Uterus (tissue), 4 donors: Measurements from ENCODE around the gene TMEM150A. TPM values are rescaled to one million over a fixed set of nuclear protein-coding genes. Genes with fewer than 3 reads are reported as not detected.

ENCODE experiments used
- DNase-seq, 2 donors: peaks; one replicate each; pipeline ENCODE4 v3.0.0-alpha.2; 2019 to 2020
- H3K27ac ChIP-seq, 2 donors: fragments of 200-600 bp; sonication (generic); 1 replicate in 1 of 2; 2 replicates in 1 of 2; pipeline ENCODE4 v1.5.1; 2016 to 2018
- H3K27me3 ChIP-seq, 2 donors: fragments of 200-600 bp; sonication (generic); one replicate each; pipeline ENCODE4 v1.5.1; 2018 to 2019; ENCODE audit warnings: control low read depth in 1 of 2
- H3K36me3 ChIP-seq, 2 donors: fragments of 200-600 bp; sonication (generic); one replicate each; pipeline ENCODE4 v1.5.1; 2019; ENCODE audit warnings: control low read depth in 1 of 2
- H3K4me1 ChIP-seq, 2 donors: fragments of 200-600 bp; sonication (generic); one replicate each; pipeline ENCODE4 v1.5.1; 2018 to 2019; ENCODE audit warnings: control low read depth in 1 of 2
- H3K4me3 ChIP-seq, 2 donors: fragments of 200-600 bp; sonication (generic); 1 replicate in 1 of 2; 2 replicates in 1 of 2; pipeline ENCODE4 v1.5.1; 2018 to 2019; ENCODE audit warnings: mild to moderate bottlenecking in 1 of 2
- H3K9me3 ChIP-seq, 2 donors: fragments of 200-600 bp; sonication (generic); one replicate each; pipeline ENCODE4 v1.5.1; 2019; ENCODE audit warnings: control low read depth in 1 of 2
- POLR2A ChIP-seq, 2 donors: fragments of 450-650 bp; IDR thresholded peaks; one replicate each; pipeline ENCODE4 v1.6.1; 2016; ENCODE audit warnings: antibody characterized with exemption in 2 of 2, mild to moderate bottlenecking in 1 of 2, moderate library complexity in 1 of 2
- intact Hi-C: fragments of 100-400 bp; cut with DNase I; formaldehyde crosslinking; loops from one replicate; pipeline ENCODE4 v1.15.1; 2023; ENCODE audit warnings: low total_unique reads
- total RNA-seq, 4 donors: library from RNA; depleted of rRNA in 3 of 4; stranded (reverse); fragments of >200 nt in 3 of 4; gene quantifications; one replicate each; pipeline versions ENCODE4 v1.1.0 to v1.2.4, GENCODE V29; 2014 to 2023
- TF ChIP-seq, protein P1 (sequence below), 4 experiments: fragments of 200-600 bp in 2 of 4; fragments of 450-650 bp in 2 of 4; sonication (generic) in 2 of 4; IDR thresholded peaks; one replicate each; pipeline ENCODE4 v1.5.1; 2016 to 2019; ENCODE audit warnings: antibody characterized with exemption in 4 of 4, mild to moderate bottlenecking in 2 of 4, moderate library complexity in 1 of 4
- donor health status: DM: yes; HTN: yes; CAD: no.

The TMEM150A gene, protein sequence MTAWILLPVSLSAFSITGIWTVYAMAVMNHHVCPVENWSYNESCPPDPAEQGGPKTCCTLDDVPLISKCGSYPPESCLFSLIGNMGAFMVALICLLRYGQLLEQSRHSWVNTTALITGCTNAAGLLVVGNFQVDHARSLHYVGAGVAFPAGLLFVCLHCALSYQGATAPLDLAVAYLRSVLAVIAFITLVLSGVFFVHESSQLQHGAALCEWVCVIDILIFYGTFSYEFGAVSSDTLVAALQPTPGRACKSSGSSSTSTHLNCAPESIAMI
- total RNA-seq, result 10 to 100 TPM in 1 of 4 donors, 1 to 10 TPM in 2, not detected in 1; 2.6 to 24.1 (median 7.8) TPM

DNA sequence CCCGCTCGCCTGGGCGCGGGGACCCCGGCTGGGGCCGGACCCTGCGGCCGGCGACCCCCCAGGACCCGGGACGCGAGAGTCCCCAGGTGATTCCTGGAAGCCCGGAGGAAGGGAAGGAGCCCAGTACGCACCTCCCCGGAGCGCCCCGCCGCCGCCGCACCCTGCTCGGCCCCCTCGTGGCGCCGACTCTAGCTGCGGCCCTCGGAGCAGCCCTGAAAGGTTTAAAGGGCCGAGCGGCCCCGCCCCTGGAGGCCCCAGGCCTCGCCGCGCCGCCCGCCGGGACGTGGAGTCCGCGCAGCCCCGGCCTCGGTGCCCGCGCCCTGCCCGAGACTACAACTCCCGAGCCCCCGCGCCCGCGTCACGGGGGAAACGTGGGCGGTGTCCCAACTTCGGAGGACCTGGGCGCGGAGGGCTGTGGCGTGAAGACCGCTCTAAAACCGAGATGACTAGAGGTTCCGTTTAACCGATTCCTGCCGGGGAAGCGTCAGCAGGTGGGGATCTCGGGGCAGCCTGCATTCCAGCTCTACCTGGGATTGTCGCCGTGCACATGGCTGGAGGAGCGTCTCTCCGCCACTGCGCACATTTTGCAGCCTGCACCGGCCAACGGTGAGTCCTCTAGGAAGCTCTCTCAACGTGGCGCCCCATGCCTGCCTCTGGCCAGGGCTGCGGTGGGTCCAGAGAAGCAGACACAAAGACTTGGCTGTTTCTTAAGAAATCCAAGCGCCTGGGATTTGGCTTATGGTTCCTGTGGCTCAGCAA is at the start of gene TMEM150A:
TSS of gene TMEM150A (minus strand) at position 223 of the 759 bp plus-strand sequence. CDS start 750 bp downstream, outside the sequence.
- peak; percentile 92 to 95 for DNase-seq
- H3K27me3 ChIP-seq, result no peaks in the 10 kb centered on the region
- intact Hi-C loops, result no loop called here
- H3K4me3 ChIP-seq, result peak within 1 kb of the TSS; percentile 68 to 71
- H3K27ac ChIP-seq, result peak within 1 kb of the TSS; percentile 86 to 92
- peaks cover 4 to 22% of the 10 kb centered on the region in 2 donors for H3K4me1 ChIP-seq
- H3K36me3 ChIP-seq, result no peaks in the 10 kb centered on the region
- peak; percentile 89 to 91 for TF ChIP-seq POLR2A (IDR thresholded peaks at IDR 0.05)
- TF ChIP-seq, protein P1, sequence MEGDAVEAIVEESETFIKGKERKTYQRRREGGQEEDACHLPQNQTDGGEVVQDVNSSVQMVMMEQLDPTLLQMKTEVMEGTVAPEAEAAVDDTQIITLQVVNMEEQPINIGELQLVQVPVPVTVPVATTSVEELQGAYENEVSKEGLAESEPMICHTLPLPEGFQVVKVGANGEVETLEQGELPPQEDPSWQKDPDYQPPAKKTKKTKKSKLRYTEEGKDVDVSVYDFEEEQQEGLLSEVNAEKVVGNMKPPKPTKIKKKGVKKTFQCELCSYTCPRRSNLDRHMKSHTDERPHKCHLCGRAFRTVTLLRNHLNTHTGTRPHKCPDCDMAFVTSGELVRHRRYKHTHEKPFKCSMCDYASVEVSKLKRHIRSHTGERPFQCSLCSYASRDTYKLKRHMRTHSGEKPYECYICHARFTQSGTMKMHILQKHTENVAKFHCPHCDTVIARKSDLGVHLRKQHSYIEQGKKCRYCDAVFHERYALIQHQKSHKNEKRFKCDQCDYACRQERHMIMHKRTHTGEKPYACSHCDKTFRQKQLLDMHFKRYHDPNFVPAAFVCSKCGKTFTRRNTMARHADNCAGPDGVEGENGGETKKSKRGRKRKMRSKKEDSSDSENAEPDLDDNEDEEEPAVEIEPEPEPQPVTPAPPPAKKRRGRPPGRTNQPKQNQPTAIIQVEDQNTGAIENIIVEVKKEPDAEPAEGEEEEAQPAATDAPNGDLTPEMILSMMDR (IDR thresholded peaks at IDR 0.05), result peak; percentile 8 to 68 (median 55)
- H3K9me3 ChIP-seq, result no peaks in the 10 kb centered on the region

DNA sequence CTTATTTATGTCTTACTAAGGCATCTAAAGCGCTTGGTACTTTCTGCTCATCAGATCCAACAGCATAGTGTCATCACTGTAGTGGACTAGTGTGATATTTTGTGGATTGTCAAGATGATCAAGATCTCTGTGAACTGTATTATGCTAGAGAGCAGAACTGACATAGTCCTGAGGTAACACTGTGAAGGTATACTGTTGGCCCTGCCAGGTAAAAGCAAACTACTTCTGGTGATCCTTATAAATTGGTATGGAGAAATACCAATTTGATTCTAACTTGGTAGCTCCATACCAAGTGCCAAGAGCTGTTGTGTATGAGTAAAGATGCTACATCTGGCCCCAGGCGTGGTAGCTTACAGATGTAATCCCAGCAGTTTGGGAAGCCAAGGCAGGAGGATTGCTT is 49.6 kb upstream of the TMEM150A start:
- TF ChIP-seq, protein P1 (IDR thresholded peaks at IDR 0.05), result no peak
- no peak for TF ChIP-seq POLR2A (IDR thresholded peaks at IDR 0.05)
- no peaks in the 10 kb centered on the region for H3K36me3 ChIP-seq
- DNase-seq, result no peak
- intact Hi-C loops, result no loop called here
- H3K4me1 ChIP-seq, result no peaks in the 10 kb centered on the region
- no peak overlapping the region for H3K27ac ChIP-seq
- no peak overlapping the region for H3K4me3 ChIP-seq
- H3K27me3 ChIP-seq, result no peaks in the 10 kb centered on the region
- H3K9me3 ChIP-seq, result no peaks in the 10 kb centered on the region

DNA sequence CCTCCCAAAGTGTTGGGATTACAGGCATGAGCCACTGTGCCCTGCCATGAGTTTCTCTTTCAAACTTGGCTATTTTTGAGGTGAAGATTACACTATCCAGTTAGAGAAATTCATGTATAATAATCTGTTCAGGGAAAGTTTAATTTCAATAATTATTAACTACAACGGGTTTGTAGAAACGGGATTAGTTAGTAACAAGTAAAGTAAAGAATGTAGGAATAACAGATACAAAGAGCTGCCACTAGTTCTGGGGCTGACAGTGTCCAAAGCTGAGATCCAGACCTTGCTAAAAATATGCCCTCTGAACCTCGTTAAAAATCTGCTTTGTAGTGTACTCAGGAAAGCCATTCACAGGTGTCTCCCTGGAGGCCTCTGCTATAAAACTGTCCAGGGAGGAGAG is 48.6 kb upstream of the TMEM150A start:
- no peaks in the 10 kb centered on the region for H3K36me3 ChIP-seq
- no peak overlapping the region for H3K4me3 ChIP-seq
- no peaks in the 10 kb centered on the region for H3K27me3 ChIP-seq
- no peaks in the 10 kb centered on the region for H3K4me1 ChIP-seq
- DNase-seq, result no peak
- H3K9me3 ChIP-seq, result no peaks in the 10 kb centered on the region
- TF ChIP-seq, protein P1 (IDR thresholded peaks at IDR 0.05), result no peak
- no peak for TF ChIP-seq POLR2A (IDR thresholded peaks at IDR 0.05)
- H3K27ac ChIP-seq, result no peak overlapping the region
- intact Hi-C loops, result no loop called here

DNA sequence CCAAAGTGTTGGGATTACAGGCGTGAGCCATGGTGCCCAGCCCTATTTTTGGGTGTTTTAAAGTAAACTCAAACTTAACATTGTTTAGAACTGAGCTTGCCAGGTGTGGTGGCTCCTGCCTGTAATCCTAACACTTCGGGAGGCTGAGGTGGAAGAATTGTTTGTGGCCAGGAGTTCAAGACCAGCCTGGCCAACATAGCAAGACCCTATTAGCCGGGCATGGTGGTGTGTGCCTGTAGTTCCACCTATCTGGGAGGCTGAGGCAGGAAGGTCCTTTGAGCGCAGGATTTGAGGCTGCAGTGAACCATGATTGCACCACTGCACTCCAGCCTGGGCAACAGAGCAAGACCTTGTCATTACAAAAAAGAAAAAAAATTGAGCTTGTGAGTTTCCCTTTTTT is 48.0 kb upstream of the TMEM150A start:
- no peak overlapping the region for H3K4me3 ChIP-seq
- no peaks in the 10 kb centered on the region for H3K4me1 ChIP-seq
- DNase-seq, result no peak
- H3K36me3 ChIP-seq, result no peaks in the 10 kb centered on the region
- TF ChIP-seq, protein P1 (IDR thresholded peaks at IDR 0.05), result no peak
- TF ChIP-seq POLR2A (IDR thresholded peaks at IDR 0.05), result no peak
- no peak overlapping the region for H3K27ac ChIP-seq
- no peaks in the 10 kb centered on the region for H3K9me3 ChIP-seq
- intact Hi-C loops, result no loop called here
- H3K27me3 ChIP-seq, result no peaks in the 10 kb centered on the region
